Tibial artery (tissue), 4 donors: Measurements from ENCODE around the gene XPA.

Source experiments
- DNase-seq, 2 donors: peaks; one replicate each; pipeline ENCODE4 v3.0.0-alpha.2; 2019
- H3K27ac ChIP-seq, 2 donors: fragments of 200-600 bp; sonication (generic) in 1 of 2; 1 replicate in 1 of 2; 2 replicates in 1 of 2; pipeline ENCODE4 v1.5.1; 2018 to 2019; ENCODE audit warnings: mild to moderate bottlenecking in 1 of 2
- H3K27me3 ChIP-seq, 2 donors: fragments of 200-600 bp; sonication (generic) in 1 of 2; one replicate each; pipeline versions ENCODE4 v1.5.1 to v1.6.0; 2016 to 2019
- H3K36me3 ChIP-seq, 3 donors: fragments of 200-600 bp; sonication (generic) in 2 of 3; one replicate each; pipeline ENCODE4 v1.5.1; 2016 to 2019; ENCODE audit warnings: mild to moderate bottlenecking in 2 of 3
- H3K4me1 ChIP-seq, 4 donors: fragments of 200-600 bp; sonication (generic) in 2 of 4; 1 replicate in 3 of 4; 2 replicates in 1 of 4; pipeline ENCODE4 v1.5.1; 2016 to 2019
- H3K4me3 ChIP-seq, 2 donors: fragments of 200-600 bp; sonication (generic) in 1 of 2; 1 replicate in 1 of 2; 2 replicates in 1 of 2; pipeline ENCODE4 v1.5.1; 2018 to 2019; ENCODE audit warnings: mild to moderate bottlenecking in 2 of 2
- H3K9me3 ChIP-seq, 3 donors: fragments of 200-600 bp; sonication (generic) in 1 of 3; one replicate each; pipeline ENCODE4 v1.5.1; 2016 to 2019
- CTCF ChIP-seq, 2 experiments: fragments of 200-600 bp in 1 of 2; fragments of 450-650 bp in 1 of 2; IDR thresholded peaks; one replicate each; pipeline ENCODE4 v1.5.1; 2017 to 2019; ENCODE audit warnings: antibody characterized with exemption in 2 of 2, mild to moderate bottlenecking in 1 of 2, moderate library complexity in 1 of 2
- intact Hi-C: fragments of 100-400 bp; cut with DNase I; formaldehyde crosslinking; loops from one replicate; pipeline ENCODE4 v1.15.0; 2023; ENCODE audit warnings: low total_unique reads

The XPA gene

GRCh38 chr9:97722331-97722730 is 25.2 kb upstream of the XPA start:
- no peak for TF ChIP-seq CTCF (IDR thresholded peaks at IDR 0.05)
- DNase-seq = no peak
- no peaks in the 10 kb centered on the region for H3K4me1 ChIP-seq
- H3K27me3 ChIP-seq = peaks cover 0 to 6% of the 10 kb centered on the region in 2 donors
- peaks cover 0 to 5% (median 0%) of the 10 kb centered on the region in 3 donors for H3K9me3 ChIP-seq
- no peak overlapping the region for H3K27ac ChIP-seq
- intact Hi-C loops = no loop called here
- H3K36me3 ChIP-seq = no peaks in the 10 kb centered on the region
- no peak overlapping the region for H3K4me3 ChIP-seq

- intact Hi-C loops = no loop called here
- Histone ChIP-seq H3K27me3 (peaks cover 0 to 6% of the 10 kb centered on the region in 2 donors), H3K36me3 (no peaks in the 10 kb centered on the region), H3K4me1 (no peaks in the 10 kb centered on the region), H3K27ac (no peak overlapping the region), H3K4me3 (no peak overlapping the region), H3K9me3 (peaks cover 0 to 5% (median 0%) of the 10 kb centered on the region in 3 donors)
- TF ChIP-seq CTCF (IDR thresholded peaks at IDR 0.05) = no peak
- DNase-seq = no peak
These were observed 24.3 kb upstream of the XPA start for GRCh38 chr9:97721396-97721795.

DNA sequence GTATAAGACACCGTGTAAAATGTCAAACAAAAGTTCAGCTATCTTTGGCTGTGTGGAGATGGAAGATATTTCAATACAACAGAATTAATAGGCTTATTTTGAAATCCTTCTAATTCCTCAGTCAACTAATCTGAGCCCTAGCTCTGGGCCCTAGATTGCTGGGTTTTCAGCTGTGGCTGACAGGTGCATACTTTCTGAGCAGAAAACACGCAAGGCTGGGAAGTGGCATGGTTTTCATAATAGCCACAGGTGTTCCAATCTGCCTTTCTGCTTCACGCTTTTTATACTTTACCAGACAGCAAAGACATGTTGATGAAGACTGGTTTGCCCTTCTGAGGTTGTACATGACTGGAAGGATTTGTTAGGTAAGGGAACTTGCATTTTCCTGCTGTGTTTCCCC is 20.7 kb upstream of the XPA start:
- Histone ChIP-seq H3K4me3 (no peak overlapping the region), H3K27ac (no peak overlapping the region), H3K27me3 (peaks cover 0 to 6% of the 10 kb centered on the region in 2 donors), H3K4me1 (no peaks in the 10 kb centered on the region), H3K36me3 (no peaks in the 10 kb centered on the region), H3K9me3 (peaks cover 0 to 5% (median 0%) of the 10 kb centered on the region in 3 donors)
- intact Hi-C loops = no loop called here
- TF ChIP-seq CTCF (IDR thresholded peaks at IDR 0.05) = no peak
- DNase-seq = no peak

- H3K27ac ChIP-seq = no peak overlapping the region
- H3K36me3 ChIP-seq = no peaks in the 10 kb centered on the region
- H3K9me3 ChIP-seq = no peaks in the 10 kb centered on the region
- DNase-seq = no peak
- H3K27me3 ChIP-seq = peaks cover 0 to 10% of the 10 kb centered on the region in 2 donors
- no peak for TF ChIP-seq CTCF (IDR thresholded peaks at IDR 0.05)
- no peak overlapping the region for H3K4me3 ChIP-seq
- intact Hi-C loops = no loop called here
- H3K4me1 ChIP-seq = no peaks in the 10 kb centered on the region
These were observed 17.3 kb upstream of the XPA start for GRCh38 chr9:97714435-97714834.

- no peaks in the 10 kb centered on the region for H3K9me3 ChIP-seq
- no peaks in the 10 kb centered on the region for H3K36me3 ChIP-seq
- H3K4me1 ChIP-seq = no peaks in the 10 kb centered on the region
- DNase-seq = no peak
- H3K27ac ChIP-seq = no peak overlapping the region
- no peak overlapping the region for H3K4me3 ChIP-seq
- peaks cover 0 to 11% of the 10 kb centered on the region in 2 donors for H3K27me3 ChIP-seq
- TF ChIP-seq CTCF (IDR thresholded peaks at IDR 0.05) = no peak
- intact Hi-C loops = loop anchor here (2.0 kb wide), 1 partner anchor 192 kb away; no protein-coding TSS in a partner anchor
These were observed 14.1 kb upstream of the XPA start for GRCh38 chr9:97711223-97711626.
